Fibroblast of lung (primary cell): ENCODE results near the gene FAH.

Source experiments
- EZH2 ChIP-seq: IDR thresholded peaks from 2 replicates; pipeline ENCODE4 v1.5.1; 2012; ENCODE audit warnings: low read length, control low read depth, mild to moderate bottlenecking; ENCODE audit errors: missing control alignments
- TF ChIP-seq, protein P1 (sequence below), 2 donors: IDR thresholded peaks in 1 of 2; conservative IDR thresholded peaks in 1 of 2; 1 replicate in 1 of 2; 2 replicates in 1 of 2; pipeline ENCODE4 v1.5.1; 2011 to 2012; ENCODE audit warnings: low read length in 2 of 2, control low read depth in 1 of 2, inconsistent platforms in 1 of 2, low read depth in 1 of 2, mild to moderate bottlenecking in 1 of 2

DNA sequence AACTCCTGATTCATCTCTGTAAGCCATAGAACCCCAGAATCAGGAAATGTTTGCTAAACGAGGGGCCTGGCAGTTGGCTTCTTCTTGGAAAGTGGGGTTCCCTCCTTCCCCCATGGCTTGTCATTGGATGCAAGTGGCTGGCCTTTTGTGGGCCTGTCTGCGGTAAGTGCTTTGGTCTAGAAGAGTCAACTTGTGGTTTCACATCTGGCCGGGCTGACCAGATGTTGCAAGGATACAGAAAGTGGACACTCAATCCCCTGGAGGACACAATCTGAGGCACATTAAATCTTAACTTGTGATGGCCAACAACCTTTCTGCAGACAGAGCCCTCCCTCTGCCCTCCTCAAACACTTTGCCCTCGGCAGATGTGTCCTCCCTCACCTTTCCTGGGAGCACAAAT, 1.1 kb downstream of the FAH start:
- TF ChIP-seq, protein P1, sequence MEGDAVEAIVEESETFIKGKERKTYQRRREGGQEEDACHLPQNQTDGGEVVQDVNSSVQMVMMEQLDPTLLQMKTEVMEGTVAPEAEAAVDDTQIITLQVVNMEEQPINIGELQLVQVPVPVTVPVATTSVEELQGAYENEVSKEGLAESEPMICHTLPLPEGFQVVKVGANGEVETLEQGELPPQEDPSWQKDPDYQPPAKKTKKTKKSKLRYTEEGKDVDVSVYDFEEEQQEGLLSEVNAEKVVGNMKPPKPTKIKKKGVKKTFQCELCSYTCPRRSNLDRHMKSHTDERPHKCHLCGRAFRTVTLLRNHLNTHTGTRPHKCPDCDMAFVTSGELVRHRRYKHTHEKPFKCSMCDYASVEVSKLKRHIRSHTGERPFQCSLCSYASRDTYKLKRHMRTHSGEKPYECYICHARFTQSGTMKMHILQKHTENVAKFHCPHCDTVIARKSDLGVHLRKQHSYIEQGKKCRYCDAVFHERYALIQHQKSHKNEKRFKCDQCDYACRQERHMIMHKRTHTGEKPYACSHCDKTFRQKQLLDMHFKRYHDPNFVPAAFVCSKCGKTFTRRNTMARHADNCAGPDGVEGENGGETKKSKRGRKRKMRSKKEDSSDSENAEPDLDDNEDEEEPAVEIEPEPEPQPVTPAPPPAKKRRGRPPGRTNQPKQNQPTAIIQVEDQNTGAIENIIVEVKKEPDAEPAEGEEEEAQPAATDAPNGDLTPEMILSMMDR (conservative IDR thresholded peaks at IDR 0.05 in 1 of 2, IDR thresholded peaks at IDR 0.05 in 1 of 2; ENCODE audit: low read depth in 1 of 2, low read length in 2 of 2) = no peak
- no peak for TF ChIP-seq EZH2
